Measurements from ENCODE around the gene FNIP1.
"Not testable (repeated sequence)": the region's sequence is repeated elsewhere in the genome, so short reads cannot be mapped to it uniquely, and the experiment has no call there.

The FNIP1 gene

GRCh38 chr5:131682175-131682574 lies 114.6 kb downstream of the FNIP1 start:
- no peak overlapping the region for H3K4me3 ChIP-seq
- peak overlapping the region in 10 of 11 experiments; percentile 5 to 59 (median 26); a peak in 10 of 22 replicates for H3K4me2 ChIP-seq
- H3K4me1 ChIP-seq, result peaks cover 9 to 28% (median 12%) of the 10 kb centered on the region in 10 experiments; a peak in 18 of 20 replicates
- H4K20me1 ChIP-seq, result peaks cover 0 to 48% (median 0%) of the 10 kb centered on the region in 11 experiments; a peak in 4 of 22 replicates
- no peaks in the 10 kb centered on the region for H3K27me3 ChIP-seq
- H3K27ac ChIP-seq, result peak overlapping the region in 1 of 11 experiments; percentile 34; a peak in 2 of 22 replicates
- H3K9me3 ChIP-seq (replicated peaks in 1 of 11), result no peaks in the 10 kb centered on the region
- peaks cover 44 to 86% (median 63%) of the 10 kb centered on the region in 11 experiments for H3K36me3 ChIP-seq
- TF ChIP-seq Cebpa-rat (IDR thresholded peaks at IDR 0.05), result peak in 2 of 11 experiments; percentile 51 to 53; a peak in 2 of 22 replicates
- no peak overlapping the region for H3K9ac ChIP-seq

GRCh38 chr5:131679911-131680310 lies 116.9 kb downstream of the FNIP1 start:
- peak overlapping the region in 1 of 11 experiments; percentile 17; a peak in 1 of 22 replicates for H3K4me2 ChIP-seq
- peak in 2 of 11 experiments; percentile 37 to 58; a peak in 1 of 22 replicates for TF ChIP-seq Cebpa-rat (IDR thresholded peaks at IDR 0.05)
- peaks cover 11 to 32% (median 13%) of the 10 kb centered on the region in 10 experiments; a peak in 19 of 20 replicates for H3K4me1 ChIP-seq
- H3K36me3 ChIP-seq, result peaks cover 60 to 86% (median 74%) of the 10 kb centered on the region in 11 experiments
- no peak overlapping the region for H3K9ac ChIP-seq
- H3K27me3 ChIP-seq, result no peaks in the 10 kb centered on the region
- H3K9me3 ChIP-seq (replicated peaks in 1 of 11), result peaks cover 0 to 12% (median 0%) of the 10 kb centered on the region in 11 experiments; a peak in 4 of 22 replicates
- peaks cover 0 to 34% (median 0%) of the 10 kb centered on the region in 11 experiments; a peak in 3 of 22 replicates for H4K20me1 ChIP-seq
- H3K27ac ChIP-seq, result no peak overlapping the region
- H3K4me3 ChIP-seq, result no peak overlapping the region

- H3K4me2 ChIP-seq, result not testable (repeated sequence)
These were observed 118.5 kb downstream of the FNIP1 start for GRCh38 chr5:131678273-131678672.

GRCh38 chr5:131677115-131677514 lies 119.7 kb downstream of the FNIP1 start:
- peaks cover 82 to 100% (median 95%) of the 10 kb centered on the region in 11 experiments for H3K36me3 ChIP-seq
- no peak overlapping the region for H3K4me3 ChIP-seq
- H3K4me1 ChIP-seq, result peaks cover 4 to 17% (median 12%) of the 10 kb centered on the region in 10 experiments; a peak in 17 of 20 replicates
- no peak overlapping the region for H3K4me2 ChIP-seq
- H4K20me1 ChIP-seq, result peaks cover 0 to 7% (median 0%) of the 10 kb centered on the region in 11 experiments; a peak in 2 of 22 replicates
- peaks cover 0 to 12% (median 0%) of the 10 kb centered on the region in 11 experiments; a peak in 4 of 22 replicates for H3K9me3 ChIP-seq (replicated peaks in 1 of 11)
- H3K9ac ChIP-seq, result no peak overlapping the region
- no peak overlapping the region for H3K27ac ChIP-seq
- H3K27me3 ChIP-seq, result no peaks in the 10 kb centered on the region
- TF ChIP-seq Cebpa-rat (IDR thresholded peaks at IDR 0.05), result no peak

More at GRCh38 chr5:131678273-131678672, 118.5 kb downstream of the FNIP1 start:
- H3K4me3 ChIP-seq, H3K27me3 ChIP-seq, H3K9ac ChIP-seq, H3K27ac ChIP-seq: not testable (repeated sequence)
- Histone ChIP-seq H3K4me1 (peaks cover 14 to 27% (median 21%) of the 10 kb centered on the region in 10 experiments), H3K9me3 (replicated peaks in 1 of 11) (peaks cover 0 to 12% (median 0%) of the 10 kb centered on the region in 11 experiments; a peak in 4 of 22 replicates), H4K20me1 (peaks cover 0 to 18% (median 0%) of the 10 kb centered on the region in 11 experiments; a peak in 3 of 22 replicates), H3K36me3 (peaks cover 76 to 94% (median 89%) of the 10 kb centered on the region in 11 experiments)

GRCh38 chr5:131672776-131673175 lies 124.0 kb downstream of the FNIP1 start:
- peaks cover 88 to 100% (median 99%) of the 10 kb centered on the region in 11 experiments for H3K36me3 ChIP-seq
- peaks cover 0 to 30% (median 0%) of the 10 kb centered on the region in 11 experiments; a peak in 3 of 22 replicates for H4K20me1 ChIP-seq
- H3K9me3 ChIP-seq (replicated peaks in 1 of 11), result peaks cover 0 to 12% (median 0%) of the 10 kb centered on the region in 11 experiments; a peak in 4 of 22 replicates
- H3K27me3 ChIP-seq, result no peaks in the 10 kb centered on the region
- H3K9ac ChIP-seq, result no peak overlapping the region
- H3K4me2 ChIP-seq, result no peak overlapping the region
- no peak for TF ChIP-seq Cebpa-rat (IDR thresholded peaks at IDR 0.05)
- peaks cover 0 to 17% (median 9%) of the 10 kb centered on the region in 10 experiments; a peak in 14 of 20 replicates for H3K4me1 ChIP-seq
- no peak overlapping the region for H3K27ac ChIP-seq
- no peak overlapping the region for H3K4me3 ChIP-seq

GRCh38 chr5:131671994-131672655 lies 124.7 kb downstream of the FNIP1 start:
- Histone ChIP-seq H3K4me1 (peaks cover 0 to 17% (median 9%) of the 10 kb centered on the region in 10 experiments; a peak in 14 of 20 replicates), H4K20me1 (peaks cover 0 to 31% (median 0%) of the 10 kb centered on the region in 11 experiments; a peak in 3 of 22 replicates), H3K27ac (no peak overlapping the region), H3K4me2 (no peak overlapping the region), H3K27me3 (no peaks in the 10 kb centered on the region), H3K9me3 (replicated peaks in 1 of 11) (peaks cover 0 to 12% (median 0%) of the 10 kb centered on the region in 11 experiments; a peak in 4 of 22 replicates), H3K9ac (no peak overlapping the region), H3K36me3 (peaks cover 81 to 100% (median 98%) of the 10 kb centered on the region in 11 experiments), H3K4me3 (no peak overlapping the region)
- TF ChIP-seq Cebpa-rat (IDR thresholded peaks at IDR 0.05), result no peak

- H3K36me3 ChIP-seq, result peaks cover 80 to 100% (median 98%) of the 10 kb centered on the region in 11 experiments
These were observed 125.4 kb downstream of the FNIP1 start for GRCh38 chr5:131671409-131671808.

GRCh38 chr5:131664929-131665328 lies 131.9 kb downstream of the FNIP1 start:
- H4K20me1 ChIP-seq, result peaks cover 0 to 45% (median 0%) of the 10 kb centered on the region in 11 experiments; a peak in 3 of 22 replicates
- H3K9ac ChIP-seq, result no peak overlapping the region
- H3K4me3 ChIP-seq, result no peak overlapping the region
- H3K4me2 ChIP-seq, result no peak overlapping the region
- H3K36me3 ChIP-seq, result peaks cover 78 to 96% (median 91%) of the 10 kb centered on the region in 11 experiments
- peaks cover 0 to 5% (median 0%) of the 10 kb centered on the region in 11 experiments; a peak in 4 of 22 replicates for H3K9me3 ChIP-seq (replicated peaks in 1 of 11)
- no peaks in the 10 kb centered on the region for H3K4me1 ChIP-seq
- TF ChIP-seq Cebpa-rat (IDR thresholded peaks at IDR 0.05), result no peak
- H3K27ac ChIP-seq, result no peak overlapping the region
- H3K27me3 ChIP-seq, result no peaks in the 10 kb centered on the region

More at GRCh38 chr5:131671409-131671808, 125.4 kb downstream of the FNIP1 start:
- Histone ChIP-seq H3K4me2 (no peak overlapping the region), H3K4me1 (peaks cover 0 to 17% (median 9%) of the 10 kb centered on the region in 10 experiments; a peak in 14 of 20 replicates), H3K9me3 (replicated peaks in 1 of 11) (peaks cover 0 to 9% (median 0%) of the 10 kb centered on the region in 11 experiments; a peak in 4 of 22 replicates), H3K9ac (no peak overlapping the region), H3K27ac (no peak overlapping the region), H3K27me3 (no peaks in the 10 kb centered on the region), H3K4me3 (no peak overlapping the region), H4K20me1 (peaks cover 0 to 38% (median 0%) of the 10 kb centered on the region in 11 experiments; a peak in 3 of 22 replicates)
- no peak for TF ChIP-seq Cebpa-rat (IDR thresholded peaks at IDR 0.05)

GRCh38 chr5:131661933-131662332 lies 134.9 kb downstream of the FNIP1 start:
- no peak overlapping the region for H3K4me3 ChIP-seq
- TF ChIP-seq Cebpa-rat (IDR thresholded peaks at IDR 0.05), result no peak
- peaks cover 0 to 14% (median 0%) of the 10 kb centered on the region in 11 experiments; a peak in 5 of 22 replicates for H3K9me3 ChIP-seq (replicated peaks in 1 of 11)
- peaks cover 0 to 6% (median 0%) of the 10 kb centered on the region in 10 experiments; a peak in 2 of 20 replicates for H3K4me1 ChIP-seq
- peak overlapping the region in 1 of 11 experiments; percentile 28; a peak in 1 of 22 replicates for H3K27ac ChIP-seq
- H4K20me1 ChIP-seq, result peaks cover 0 to 49% (median 0%) of the 10 kb centered on the region in 11 experiments; a peak in 4 of 22 replicates
- H3K36me3 ChIP-seq, result peaks cover 78 to 96% (median 87%) of the 10 kb centered on the region in 11 experiments
- no peaks in the 10 kb centered on the region for H3K27me3 ChIP-seq
- no peak overlapping the region for H3K4me2 ChIP-seq
- no peak overlapping the region for H3K9ac ChIP-seq
